IPS-15b (cell line): ENCODE measurements around the gene COL17A1.

Experiments used
- H3K27me3 ChIP-seq: one replicate; pipeline ENCODE4 v1.6.1; 2013; ENCODE audit warnings: low read length; ENCODE audit not compliant: control insufficient read depth, insufficient read depth
- H3K36me3 ChIP-seq: one replicate; pipeline ENCODE4 v1.6.1; 2013; ENCODE audit warnings: low read length; ENCODE audit not compliant: control insufficient read depth, insufficient read depth
- H3K4me1 ChIP-seq: one replicate; pipeline ENCODE4 v1.6.1; 2013; ENCODE audit warnings: mild to moderate bottlenecking, low read length; ENCODE audit not compliant: control insufficient read depth, insufficient read depth
- H3K4me3 ChIP-seq: one replicate; pipeline ENCODE4 v1.5.1; 2013; ENCODE audit warnings: low read depth, low read length
- H3K9ac ChIP-seq: one replicate; pipeline ENCODE4 v1.6.1; 2013; ENCODE audit warnings: low read depth, mild to moderate bottlenecking, low read length
- H3K9me3 ChIP-seq: one replicate; pipeline ENCODE4 v1.6.1; 2013; ENCODE audit warnings: mild to moderate bottlenecking, low read length; ENCODE audit not compliant: control insufficient read depth, insufficient read depth

Gene COL17A1

DNA sequence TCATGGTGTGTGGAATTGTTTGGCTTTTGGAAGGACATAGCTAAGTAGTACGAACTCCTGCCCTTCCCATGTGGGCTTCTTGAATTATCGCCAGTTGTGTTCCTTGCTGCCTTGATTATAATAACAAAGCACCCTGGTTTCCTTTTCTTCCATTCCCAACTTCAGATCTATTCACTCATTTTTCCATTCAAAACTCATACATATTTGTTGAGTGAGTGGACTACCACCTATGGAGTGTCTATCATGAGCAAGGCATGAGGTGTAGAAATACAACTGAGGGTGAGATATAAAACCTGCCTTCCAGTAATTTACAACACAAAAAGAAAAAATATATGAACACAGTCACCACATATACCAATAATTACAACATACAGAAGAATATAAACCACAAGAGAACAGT, 4.9 kb upstream of the COL17A1 start:
- Histone ChIP-seq H3K27me3 (no peaks in the 10 kb centered on the region), H3K9me3 (no peaks in the 10 kb centered on the region), H3K4me1 (peaks cover 9% of the 10 kb centered on the region), H3K9ac (no peak overlapping the region), H3K4me3 (no peak overlapping the region), H3K36me3 (no peaks in the 10 kb centered on the region)

DNA sequence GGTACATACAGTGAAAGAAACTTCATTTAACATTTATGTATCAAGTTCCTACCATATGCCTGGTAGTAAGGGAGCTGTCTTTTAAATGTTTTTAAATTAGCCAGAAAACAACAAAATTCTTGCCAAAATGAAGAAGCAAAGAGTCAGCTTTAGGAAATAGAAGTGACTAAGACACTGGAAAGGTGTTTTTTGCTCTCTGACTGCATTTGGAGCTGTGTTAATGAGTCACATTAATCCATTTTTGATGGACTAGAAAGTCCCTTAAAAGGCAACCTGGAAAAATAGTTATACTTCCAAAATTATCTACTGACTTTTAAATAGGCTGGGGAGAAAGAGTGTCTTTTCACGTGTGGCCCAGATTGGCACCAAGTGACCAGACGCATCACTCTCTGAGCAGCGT, 3.9 kb upstream of the COL17A1 start:
- no peak overlapping the region for H3K4me3 ChIP-seq
- no peaks in the 10 kb centered on the region for H3K36me3 ChIP-seq
- no peaks in the 10 kb centered on the region for H3K27me3 ChIP-seq
- no peaks in the 10 kb centered on the region for H3K9me3 ChIP-seq
- H3K4me1 ChIP-seq, result peaks cover 9% of the 10 kb centered on the region
- H3K9ac ChIP-seq, result no peak overlapping the region

DNA sequence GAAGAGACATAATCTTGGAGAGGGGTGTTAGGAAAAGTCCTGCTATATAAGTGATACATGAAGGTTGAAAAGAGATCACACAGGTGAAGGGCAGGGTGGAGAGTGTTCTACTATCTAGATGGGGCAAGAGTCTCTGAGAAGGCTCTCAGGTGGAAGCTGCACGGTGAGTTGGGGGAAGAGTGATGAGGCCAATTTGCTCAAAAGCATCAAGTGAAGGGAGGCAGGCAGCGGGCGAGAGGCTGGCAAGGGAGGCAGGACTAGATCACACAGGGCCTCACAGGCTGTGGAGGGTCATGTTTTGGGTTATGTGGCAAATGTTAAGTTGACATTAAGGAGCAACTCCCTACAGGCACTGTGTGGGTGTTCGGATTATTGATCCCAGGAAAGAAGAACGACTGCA, 2.6 kb upstream of the COL17A1 start:
- H3K9ac ChIP-seq, result no peak overlapping the region
- H3K4me1 ChIP-seq, result peaks cover 9% of the 10 kb centered on the region
- no peaks in the 10 kb centered on the region for H3K36me3 ChIP-seq
- H3K4me3 ChIP-seq, result no peak overlapping the region
- no peaks in the 10 kb centered on the region for H3K9me3 ChIP-seq
- no peaks in the 10 kb centered on the region for H3K27me3 ChIP-seq

GRCh38 chr10:104084482-104085142, 1.1 kb downstream of the COL17A1 start:
- no peak overlapping the region for H3K4me3 ChIP-seq
- no peaks in the 10 kb centered on the region for H3K36me3 ChIP-seq
- H3K4me1 ChIP-seq, result no peaks in the 10 kb centered on the region
- no peaks in the 10 kb centered on the region for H3K9me3 ChIP-seq
- no peaks in the 10 kb centered on the region for H3K27me3 ChIP-seq
- no peak overlapping the region for H3K9ac ChIP-seq

GRCh38 chr10:104081998-104082397, 3.7 kb downstream of the COL17A1 start:
- H3K9ac ChIP-seq, result no peak overlapping the region
- H3K9me3 ChIP-seq, result no peaks in the 10 kb centered on the region
- no peaks in the 10 kb centered on the region for H3K36me3 ChIP-seq
- H3K27me3 ChIP-seq, result no peaks in the 10 kb centered on the region
- no peak overlapping the region for H3K4me3 ChIP-seq
- peaks cover 7% of the 10 kb centered on the region for H3K4me1 ChIP-seq

DNA sequence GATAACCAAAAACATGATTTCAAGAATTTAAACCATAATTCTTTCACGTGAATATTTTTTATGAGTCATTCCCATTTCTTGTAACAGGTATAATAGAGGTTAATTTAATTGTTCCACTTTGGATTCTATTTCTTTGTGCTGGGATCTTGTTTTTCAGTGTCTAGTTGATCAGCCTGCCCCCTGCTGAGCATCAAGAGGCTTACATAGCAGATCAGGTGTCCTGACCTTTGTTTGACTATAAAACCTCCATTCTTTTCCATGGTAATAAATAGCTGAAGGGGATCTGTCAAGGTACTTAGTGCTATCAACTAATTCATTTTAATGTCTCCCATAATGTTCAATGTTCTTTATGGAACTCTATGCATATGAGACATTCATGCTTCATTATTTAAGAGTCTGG, 4.9 kb downstream of the COL17A1 start:
- Histone ChIP-seq H3K4me3 (no peak overlapping the region), H3K27me3 (no peaks in the 10 kb centered on the region)

DNA sequence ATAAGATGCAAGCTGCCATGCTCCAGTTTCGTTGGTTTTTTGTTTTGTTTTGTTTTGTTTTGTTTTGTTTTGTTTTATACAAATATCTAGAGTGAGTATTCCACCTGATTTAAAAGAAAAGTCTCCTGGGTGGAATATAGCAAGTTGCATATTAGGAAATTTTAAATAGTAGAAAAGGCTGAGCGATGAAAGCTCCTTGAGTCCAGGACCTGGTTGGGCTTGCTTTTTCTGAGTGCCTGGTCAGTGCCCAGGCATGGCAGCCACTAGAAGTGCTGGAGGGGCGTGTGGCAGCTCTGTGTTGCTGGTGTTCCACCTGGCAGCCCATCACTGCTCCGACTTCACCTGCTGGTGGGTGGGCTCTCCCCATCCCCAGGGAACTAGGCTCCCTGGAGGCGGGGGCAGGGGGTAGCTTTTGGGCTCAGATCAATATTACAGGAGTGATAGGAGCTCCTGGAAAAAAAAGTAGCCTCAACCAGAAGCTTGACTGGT, 8.0 kb downstream of the COL17A1 start:
- H3K4me3 ChIP-seq, result no peak overlapping the region
- peaks cover 17% of the 10 kb centered on the region for H3K4me1 ChIP-seq
- no peaks in the 10 kb centered on the region for H3K9me3 ChIP-seq
- H3K27me3 ChIP-seq, result peaks cover 3% of the 10 kb centered on the region
- H3K36me3 ChIP-seq, result no peaks in the 10 kb centered on the region
- no peak overlapping the region for H3K9ac ChIP-seq

More for the DNA sequence above, 4.9 kb downstream of the COL17A1 start:
- Histone ChIP-seq H3K36me3 (no peaks in the 10 kb centered on the region), H3K9ac (no peak overlapping the region), H3K9me3 (no peaks in the 10 kb centered on the region), H3K4me1 (peaks cover 17% of the 10 kb centered on the region)

GRCh38 chr10:104077247-104077646, 8.4 kb downstream of the COL17A1 start:
- Histone ChIP-seq H3K9ac (no peak overlapping the region), H3K27me3 (peaks cover 3% of the 10 kb centered on the region), H3K4me3 (peak overlapping the region; percentile 18), H3K4me1 (peaks cover 17% of the 10 kb centered on the region), H3K36me3 (no peaks in the 10 kb centered on the region), H3K9me3 (no peaks in the 10 kb centered on the region)

GRCh38 chr10:104076743-104077160, 8.9 kb downstream of the COL17A1 start:
- H3K27me3 ChIP-seq, result peaks cover 3% of the 10 kb centered on the region
- no peak overlapping the region for H3K9ac ChIP-seq

DNA sequence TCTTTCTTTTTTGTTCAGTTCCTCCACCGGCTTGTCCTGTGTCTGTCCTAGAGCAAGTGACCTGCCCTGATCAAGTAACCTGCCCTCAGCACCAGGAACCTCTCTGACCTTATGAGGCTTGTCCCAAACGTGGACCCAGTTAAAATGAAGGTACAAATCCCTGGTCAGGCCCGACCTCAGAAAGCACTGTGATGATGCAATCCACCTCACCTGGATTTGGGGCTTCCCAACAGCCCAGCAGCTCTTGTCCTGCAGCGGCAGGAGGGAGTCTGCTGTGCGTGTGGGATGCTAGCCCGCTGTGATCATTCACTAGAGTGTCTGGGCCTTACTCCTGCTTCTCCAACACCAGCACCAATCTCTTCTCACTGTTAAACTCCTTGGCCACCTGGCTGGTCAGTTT, 11.2 kb downstream of the COL17A1 start:
- Histone ChIP-seq H3K36me3 (no peaks in the 10 kb centered on the region), H3K4me1 (peaks cover 17% of the 10 kb centered on the region), H3K9ac (no peak overlapping the region), H3K4me3 (no peak overlapping the region), H3K9me3 (no peaks in the 10 kb centered on the region), H3K27me3 (peaks cover 3% of the 10 kb centered on the region)

More at GRCh38 chr10:104076743-104077160, 8.9 kb downstream of the COL17A1 start:
- no peaks in the 10 kb centered on the region for H3K36me3 ChIP-seq
- H3K9me3 ChIP-seq, result no peaks in the 10 kb centered on the region
- peak overlapping the region; percentile 18 for H3K4me3 ChIP-seq
- H3K4me1 ChIP-seq, result peaks cover 17% of the 10 kb centered on the region

DNA sequence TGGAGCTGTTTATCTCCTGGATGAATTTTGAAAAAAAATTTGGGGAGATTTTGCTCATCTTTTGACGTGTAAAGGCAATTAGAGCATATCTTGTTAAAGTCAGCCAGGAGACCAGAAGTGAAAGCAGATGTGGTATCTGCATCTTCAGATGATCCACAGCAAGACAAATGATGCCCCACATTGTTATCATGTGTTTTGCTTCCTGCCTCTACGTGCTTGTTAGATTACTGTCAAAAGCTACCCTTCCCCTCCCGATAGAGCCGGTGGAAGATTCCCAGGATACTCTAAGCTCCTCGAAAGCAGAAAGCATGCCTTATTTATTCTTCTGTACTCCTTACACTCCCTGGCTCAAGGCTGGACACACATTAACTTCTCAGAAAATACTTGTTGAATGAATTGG, 12.9 kb downstream of the COL17A1 start:
- no peaks in the 10 kb centered on the region for H3K36me3 ChIP-seq
- H3K9ac ChIP-seq, result no peak overlapping the region
- H3K27me3 ChIP-seq, result peaks cover 3% of the 10 kb centered on the region
- H3K4me3 ChIP-seq, result no peak overlapping the region
- H3K4me1 ChIP-seq, result peaks cover 22% of the 10 kb centered on the region
- H3K9me3 ChIP-seq, result no peaks in the 10 kb centered on the region

DNA sequence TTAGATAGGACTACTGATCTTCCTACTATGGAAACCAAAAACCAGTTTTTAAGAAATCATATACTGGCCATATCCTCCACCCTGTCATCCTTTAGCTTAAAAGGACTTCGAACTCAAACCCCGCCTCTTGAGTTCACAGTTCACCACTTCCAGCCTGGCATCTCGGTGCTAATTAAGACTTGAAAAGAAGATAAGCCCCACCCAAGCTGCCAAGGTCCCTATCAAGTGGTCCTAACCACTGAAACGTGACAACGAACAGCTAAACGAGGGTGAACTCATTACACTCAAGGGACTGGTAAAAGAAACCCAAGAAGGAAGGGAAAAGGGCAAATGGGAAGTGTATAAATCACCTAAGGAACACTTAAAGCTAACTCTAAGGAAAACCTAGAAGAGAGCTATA, 16.1 kb downstream of the COL17A1 start:
- no peak overlapping the region for H3K4me3 ChIP-seq
- H3K4me1 ChIP-seq, result peaks cover 10% of the 10 kb centered on the region
- H3K36me3 ChIP-seq, result no peaks in the 10 kb centered on the region
- H3K9me3 ChIP-seq, result no peaks in the 10 kb centered on the region
- no peak overlapping the region for H3K9ac ChIP-seq
- H3K27me3 ChIP-seq, result no peaks in the 10 kb centered on the region
